ENCODE data around the gene DHRS1.
A peak's percentile ranks its signal among the peaks of the same experiment; 100 is the strongest.

The DHRS1 gene

DNA sequence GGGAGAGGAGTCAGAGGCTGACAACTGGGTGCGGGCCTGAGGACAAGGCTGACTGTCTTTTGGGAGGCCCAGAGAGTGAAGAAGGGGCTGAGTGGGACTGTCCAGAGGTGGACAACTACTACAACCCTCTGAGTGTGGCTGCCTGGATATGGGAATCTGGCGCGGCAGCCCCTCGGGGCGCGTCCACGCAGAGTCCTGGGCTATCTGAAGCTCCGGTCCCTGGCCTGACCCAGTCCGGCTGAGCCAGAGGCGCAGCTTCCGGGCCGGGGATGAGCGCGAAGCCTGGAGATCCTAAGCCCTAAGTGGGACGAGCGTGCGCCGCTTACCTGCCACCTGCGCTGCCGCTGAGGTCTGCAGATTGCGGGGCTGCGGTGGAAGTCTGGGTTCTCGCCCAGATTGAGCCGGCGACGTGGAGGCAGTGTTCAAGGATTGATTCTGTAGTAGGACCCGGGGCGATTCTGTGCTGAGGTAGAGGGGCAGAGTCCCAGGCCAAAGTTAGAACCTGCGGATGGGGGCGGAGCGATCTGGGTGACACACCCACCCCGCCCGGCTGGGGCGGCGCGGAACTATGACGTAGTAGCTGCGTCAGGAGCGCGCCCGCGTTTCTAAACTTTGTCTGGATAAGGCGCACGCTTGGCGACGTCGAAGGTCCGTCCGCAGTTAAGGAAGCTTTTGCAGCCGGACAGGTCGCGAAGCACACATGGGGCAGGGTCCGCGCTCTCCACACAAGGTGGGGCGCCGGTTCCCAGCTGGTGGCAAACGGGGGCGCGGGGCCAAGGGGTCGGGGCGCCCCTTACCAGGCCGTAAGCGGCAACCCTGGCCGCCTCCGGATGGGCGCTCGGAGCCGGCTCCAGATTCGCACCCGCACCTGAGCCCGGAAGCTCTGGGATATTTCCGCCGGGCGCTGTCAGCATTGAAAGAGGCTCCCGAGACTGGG lies at the start of gene DHRS1, which contains the start of gene NOP9:
DHRS1 (minus strand) TSS at position 526 of the 937 bp plus-strand sequence. CDS start 674 bp downstream, outside the sequence.
NOP9 (plus strand) TSS at position 596 of the 937 bp plus-strand sequence; CDS start at position 701, 105 bp downstream.
- CTCF ChIA-PET, result interaction anchor here (0.5 to 4.7 kb wide), 8 partner anchors 9 to 1377 kb away, joined by 3 to 51 read pairs (median 6); partner anchors contain the start of genes CIDEB and TINF2
- H3K27ac ChIP-seq, result peak within 1 kb of the TSS; percentile 94
- TF ChIP-seq, protein P1, sequence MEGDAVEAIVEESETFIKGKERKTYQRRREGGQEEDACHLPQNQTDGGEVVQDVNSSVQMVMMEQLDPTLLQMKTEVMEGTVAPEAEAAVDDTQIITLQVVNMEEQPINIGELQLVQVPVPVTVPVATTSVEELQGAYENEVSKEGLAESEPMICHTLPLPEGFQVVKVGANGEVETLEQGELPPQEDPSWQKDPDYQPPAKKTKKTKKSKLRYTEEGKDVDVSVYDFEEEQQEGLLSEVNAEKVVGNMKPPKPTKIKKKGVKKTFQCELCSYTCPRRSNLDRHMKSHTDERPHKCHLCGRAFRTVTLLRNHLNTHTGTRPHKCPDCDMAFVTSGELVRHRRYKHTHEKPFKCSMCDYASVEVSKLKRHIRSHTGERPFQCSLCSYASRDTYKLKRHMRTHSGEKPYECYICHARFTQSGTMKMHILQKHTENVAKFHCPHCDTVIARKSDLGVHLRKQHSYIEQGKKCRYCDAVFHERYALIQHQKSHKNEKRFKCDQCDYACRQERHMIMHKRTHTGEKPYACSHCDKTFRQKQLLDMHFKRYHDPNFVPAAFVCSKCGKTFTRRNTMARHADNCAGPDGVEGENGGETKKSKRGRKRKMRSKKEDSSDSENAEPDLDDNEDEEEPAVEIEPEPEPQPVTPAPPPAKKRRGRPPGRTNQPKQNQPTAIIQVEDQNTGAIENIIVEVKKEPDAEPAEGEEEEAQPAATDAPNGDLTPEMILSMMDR (conservative IDR thresholded peaks at IDR 0.05; ENCODE audit: low read depth), result no peak
- POLR2A ChIA-PET (ENCODE audit: low non-redundant PET), result interaction anchor here (0.6 to 3.3 kb wide), 3 partner anchors 36 to 202 kb away, joined by 3 to 17 read pairs (median 5); partner anchors contain the start of gene TINF2
- peak; percentile 95 for DNase-seq (ENCODE audit: low spot score)

DNA sequence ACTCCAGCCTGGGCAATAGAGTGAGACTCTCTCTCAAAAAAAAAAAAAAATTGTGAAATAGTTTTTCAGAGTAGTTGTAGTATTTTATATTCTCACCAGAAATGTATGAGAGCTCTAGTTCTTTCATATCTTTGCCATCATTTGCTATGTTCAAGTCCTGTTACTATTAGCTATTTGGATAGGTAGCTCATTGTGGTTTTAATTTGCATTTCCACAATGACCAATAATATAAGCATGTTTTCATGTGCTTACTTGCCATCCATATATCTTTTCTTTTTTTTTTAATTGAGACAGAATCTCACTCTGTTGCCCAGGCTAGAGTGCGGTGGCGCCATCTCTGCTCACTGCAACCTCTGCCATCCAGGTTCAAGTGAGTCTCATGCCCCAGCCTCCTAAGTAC lies 48.6 kb upstream of the DHRS1 start:
- ChIA-PET POLR2A (ENCODE audit: low non-redundant PET) (no interaction called here), CTCF (interaction anchor here (0.6 to 2.4 kb wide), 4 partner anchors 8 to 83 kb away, joined by 3 to 10 read pairs (median 5); no protein-coding TSS in a partner anchor)
- H3K27ac ChIP-seq, result no peak overlapping the region
- TF ChIP-seq, protein P1 (conservative IDR thresholded peaks at IDR 0.05; ENCODE audit: low read depth), result no peak
- no peak for DNase-seq (ENCODE audit: low spot score)

DNA sequence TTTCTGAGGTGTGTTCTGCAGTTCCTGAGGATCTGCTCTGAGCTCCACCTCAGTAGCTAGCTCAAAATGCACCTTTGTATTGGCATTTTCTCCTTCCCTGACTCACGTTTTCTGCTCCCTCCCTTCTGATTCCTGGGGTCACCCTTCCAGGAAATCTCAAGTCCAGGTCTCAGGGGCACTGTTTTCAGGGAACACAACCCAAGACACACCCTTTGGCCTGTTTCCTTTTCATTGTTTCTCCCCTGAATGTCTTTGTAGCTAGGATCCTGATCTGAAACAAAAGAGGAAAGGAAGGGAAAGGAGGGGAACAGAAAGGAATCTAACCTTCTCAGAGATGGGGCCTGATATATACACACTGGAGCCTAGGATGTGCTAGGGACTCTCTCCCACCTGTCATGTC lies 47.6 kb upstream of the DHRS1 start:
- POLR2A ChIA-PET (ENCODE audit: low non-redundant PET), result interaction anchor here (0.5 kb wide), 1 partner anchor 20 kb away, joined by 7 read pairs; no protein-coding TSS in a partner anchor
- CTCF ChIA-PET, result interaction anchor here (1.0 to 2.4 kb wide), 2 partner anchors 14 to 104 kb away, joined by 3 to 10 read pairs; no protein-coding TSS in a partner anchor

DNA sequence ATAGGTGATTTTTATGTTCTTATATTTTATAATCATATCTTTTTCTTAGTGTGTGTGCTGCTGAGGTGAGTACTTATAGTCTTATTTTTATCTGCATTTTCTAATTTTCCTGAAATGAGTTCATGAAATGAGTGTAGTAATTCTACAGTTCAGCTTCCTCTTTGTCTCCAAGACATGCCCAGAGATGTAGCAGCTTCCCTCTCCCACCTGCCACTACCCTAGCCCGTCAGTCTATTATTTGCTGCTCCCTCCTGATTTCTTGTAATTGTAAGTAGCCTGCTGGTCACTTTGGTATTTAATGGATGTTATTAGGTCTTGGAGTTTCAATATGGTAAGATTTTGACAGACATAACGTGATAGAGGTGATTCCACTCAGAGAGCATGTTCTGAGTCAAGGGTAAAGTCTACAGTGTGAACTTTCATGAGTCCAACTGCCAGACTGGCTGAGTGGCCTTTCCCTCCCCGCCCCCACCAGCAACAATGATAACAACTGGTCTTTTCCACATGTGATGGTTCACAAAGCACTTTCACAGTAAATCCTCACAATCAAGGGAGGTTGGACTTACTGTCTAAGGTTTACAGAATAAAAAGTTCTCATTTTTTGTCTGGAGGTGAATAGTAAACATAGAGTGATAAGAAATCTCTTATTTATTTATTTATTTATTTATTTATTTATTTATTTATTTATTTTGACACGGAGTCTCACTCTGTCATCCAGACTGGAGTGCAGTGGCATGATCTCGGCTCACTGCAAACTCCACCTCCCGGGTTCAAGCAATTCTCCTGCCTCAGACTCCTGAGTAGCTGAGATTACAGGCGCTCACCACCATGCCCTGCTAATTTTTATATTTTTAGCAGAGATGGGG lies 44.4 kb upstream of the DHRS1 start:
- TF ChIP-seq, protein P1 (conservative IDR thresholded peaks at IDR 0.05; ENCODE audit: low read depth), result no peak
- ChIA-PET POLR2A (ENCODE audit: low non-redundant PET) (no interaction called here), CTCF (interaction anchor here (1.6 kb wide), 1 partner anchor 18 kb away, joined by 8 read pairs; no protein-coding TSS in a partner anchor)
- no peak for DNase-seq (ENCODE audit: low spot score)
- H3K27ac ChIP-seq, result no peak overlapping the region

More for the DNA sequence above, 47.6 kb upstream of the DHRS1 start:
- TF ChIP-seq, protein P1 (conservative IDR thresholded peaks at IDR 0.05; ENCODE audit: low read depth), result no peak
- no peak for DNase-seq (ENCODE audit: low spot score)
- no peak overlapping the region for H3K27ac ChIP-seq

DNA sequence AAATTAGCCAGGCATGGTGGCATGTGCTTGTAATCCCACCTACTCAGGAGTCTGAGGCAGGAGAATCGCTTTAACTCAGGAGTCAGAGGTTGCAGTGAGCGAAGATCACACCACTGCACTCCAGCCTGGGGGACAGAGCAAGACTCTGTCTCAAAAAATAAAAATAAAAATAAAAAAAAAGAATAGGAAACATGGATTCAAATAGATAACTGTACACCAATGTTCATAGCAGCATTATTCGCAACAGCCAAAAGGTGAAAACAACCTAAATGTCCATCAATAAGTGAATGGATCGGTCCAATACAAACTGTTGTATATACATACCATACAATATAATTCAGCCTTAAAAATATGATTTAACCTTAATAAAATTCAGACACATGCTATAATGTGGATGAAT lies 43.3 kb upstream of the DHRS1 start:
- no peak overlapping the region for H3K27ac ChIP-seq
- DNase-seq (ENCODE audit: low spot score), result no peak
- CTCF ChIA-PET, result no interaction called here
- POLR2A ChIA-PET (ENCODE audit: low non-redundant PET), result no interaction called here
- TF ChIP-seq, protein P1 (conservative IDR thresholded peaks at IDR 0.05; ENCODE audit: low read depth), result no peak

All from RWPE1 (cell line).